Measurements from ENCODE around the gene SELENOM.
"Not testable (repeated sequence)": the region's sequence is repeated elsewhere in the genome, so short reads cannot be mapped to it uniquely, and the experiment has no call there.

The SELENOM gene

GRCh38 chr22:31073125-31073524 lies 34.2 kb downstream of the SELENOM start:
- DNase-seq, result not testable (repeated sequence)

DNA sequence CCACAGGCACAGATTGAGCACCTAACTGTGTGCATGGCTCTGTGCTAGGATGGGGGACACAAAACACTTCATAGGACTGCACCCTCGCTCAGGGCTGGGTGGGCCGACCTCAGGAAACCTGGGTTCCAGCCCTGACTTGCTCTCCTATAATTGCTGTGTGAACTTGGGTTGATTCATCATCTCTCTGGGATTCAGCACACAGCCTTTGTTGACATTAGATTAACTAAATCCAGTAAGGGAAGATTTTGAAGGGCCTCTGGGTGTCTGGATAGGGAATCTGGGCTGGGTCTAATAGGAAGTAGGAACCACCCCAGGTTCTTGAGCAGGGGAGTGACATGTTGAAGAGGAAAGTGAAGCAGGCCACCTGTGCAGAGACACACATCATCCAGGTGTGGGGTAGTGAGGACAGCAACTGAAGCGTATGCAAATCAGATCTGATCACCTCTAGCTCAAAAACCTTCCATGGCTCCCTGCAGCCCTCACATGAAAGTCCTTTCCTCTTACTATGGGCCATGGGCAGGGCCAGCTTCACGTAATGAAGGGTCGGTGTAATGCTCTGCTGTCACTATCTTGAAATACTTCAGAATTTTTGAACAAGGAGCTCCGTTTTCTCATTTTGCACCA lies 37.6 kb downstream of the SELENOM start:
- DNase-seq, result not testable (repeated sequence)

DNA sequence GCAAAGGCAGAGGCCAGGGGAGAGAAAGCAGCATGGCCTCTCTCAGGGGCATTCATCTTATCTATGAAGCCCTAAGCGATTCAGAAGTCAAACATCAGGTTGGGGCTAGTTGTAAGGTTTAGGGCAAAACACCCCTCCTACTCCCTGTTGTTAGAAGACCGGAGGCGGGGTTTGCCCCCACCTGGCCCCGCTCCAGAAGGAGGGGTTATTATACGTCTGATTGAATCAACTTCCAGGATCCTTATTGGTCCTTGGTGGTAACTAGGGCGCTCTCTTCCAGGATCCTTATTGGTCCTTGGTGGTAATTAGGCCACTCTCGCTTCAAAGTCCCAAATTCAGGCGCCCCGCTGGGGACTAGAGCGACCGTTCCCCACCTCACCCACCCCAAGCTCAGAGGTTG lies 38.4 kb downstream of the SELENOM start:
- no peak for DNase-seq

GRCh38 chr22:31064369-31064768 lies 43.0 kb downstream of the SELENOM start:
- DNase-seq, result no peak

- no peak for DNase-seq
Observed at GRCh38 chr22:31062566-31063230, 44.7 kb downstream of the SELENOM start.

DNA sequence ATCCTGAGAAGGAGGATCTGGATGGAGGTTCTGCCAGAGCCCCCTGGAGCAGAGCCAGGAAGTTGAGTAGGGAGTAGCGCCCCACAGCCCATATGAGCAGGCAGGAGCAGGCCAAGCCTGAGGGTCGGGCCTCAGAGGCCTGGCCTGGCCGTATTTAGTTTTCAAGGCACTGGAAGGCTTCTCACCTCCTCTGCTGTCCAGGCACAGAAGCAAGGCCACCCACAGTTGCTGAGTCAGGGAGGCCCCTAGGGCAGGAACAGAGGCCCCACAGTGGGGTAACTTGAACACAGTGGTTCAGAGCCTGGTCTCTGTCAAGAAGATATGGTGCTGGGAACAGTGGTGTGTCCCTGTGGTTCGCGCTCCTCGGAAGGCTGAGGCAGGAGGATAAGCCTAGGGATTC lies 47.7 kb downstream of the SELENOM start:
- not testable (repeated sequence) for DNase-seq

DNA sequence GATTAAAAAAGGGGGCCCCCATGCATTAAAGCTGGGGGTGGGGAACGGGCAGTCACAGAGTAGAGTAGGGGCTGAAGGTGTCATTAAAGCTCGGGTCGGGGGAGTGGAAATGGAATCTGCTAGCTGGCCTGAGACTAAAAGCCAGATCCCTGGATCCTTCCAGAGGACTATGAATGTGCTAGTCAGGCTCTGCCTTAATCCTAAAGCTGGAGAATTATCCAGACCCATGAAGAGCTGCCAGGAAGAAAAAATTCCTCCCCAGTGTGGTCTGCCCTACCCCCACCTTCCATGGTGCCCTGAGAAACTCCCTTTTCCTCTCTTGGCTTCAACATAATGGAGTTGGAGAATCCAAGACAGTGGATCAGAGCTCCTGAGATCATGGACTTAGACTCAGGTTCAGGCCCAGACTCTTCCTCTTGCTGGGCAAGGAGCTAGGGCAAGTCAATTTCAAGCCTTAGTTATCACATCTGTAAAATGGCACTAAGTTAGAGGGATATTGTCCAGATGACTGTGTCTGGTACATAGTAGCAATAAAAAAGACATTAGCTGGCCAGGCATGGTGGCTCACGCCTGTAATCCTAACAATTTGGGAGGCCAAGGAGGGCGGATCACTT lies 50.3 kb downstream of the SELENOM start:
- no peak for DNase-seq

DNA sequence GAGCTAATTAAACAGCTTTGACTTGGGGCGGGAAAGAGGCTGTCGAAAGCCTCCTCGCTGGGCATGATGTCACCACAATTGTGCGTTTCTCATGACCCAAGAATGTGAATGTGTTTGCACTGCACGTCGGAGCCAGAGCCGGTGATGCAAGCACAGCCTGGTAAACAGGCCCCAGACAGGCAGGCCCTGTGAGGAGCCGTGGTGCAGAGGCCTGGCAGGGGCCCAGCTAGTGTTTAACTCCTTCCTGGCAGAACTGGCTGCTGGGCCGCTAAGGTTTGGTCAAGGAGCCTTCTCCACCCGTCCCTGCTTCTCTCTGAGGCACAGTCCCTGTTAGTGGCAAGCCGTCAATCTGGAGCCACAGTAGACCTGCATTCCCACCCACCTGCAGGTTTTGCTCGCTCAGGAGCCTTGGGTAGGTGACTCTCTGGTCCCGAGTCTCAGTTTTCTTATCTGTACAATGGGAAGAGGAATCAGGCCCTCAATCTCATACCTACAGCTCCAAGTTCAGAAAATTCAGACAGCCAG lies 51.7 kb downstream of the SELENOM start:
- DNase-seq, result peak; percentile 47

DNA sequence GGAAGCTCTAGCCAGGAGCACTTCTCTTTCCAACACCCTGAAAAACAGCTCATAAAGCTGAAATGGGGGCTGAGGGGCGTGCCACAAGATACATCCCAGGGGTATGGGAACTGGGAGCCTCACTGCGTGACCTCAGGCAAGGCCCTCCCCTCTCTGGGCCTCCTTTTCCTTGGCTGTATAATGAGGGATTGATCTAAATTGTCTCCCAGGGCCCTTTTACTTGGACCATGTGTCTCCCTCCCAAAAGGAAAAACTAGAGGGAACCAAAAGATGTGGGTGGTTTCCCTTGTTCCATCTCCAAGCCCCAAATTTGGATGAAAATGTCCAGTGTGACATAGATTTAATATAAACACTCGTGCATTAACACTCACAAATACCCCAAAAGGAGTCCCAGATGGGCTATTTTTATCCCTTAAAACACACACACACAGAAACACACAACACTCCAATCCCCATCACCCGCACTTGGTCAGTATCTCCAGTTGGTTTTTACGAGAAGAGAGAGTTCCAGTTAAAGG lies 52.2 kb downstream of the SELENOM start:
- DNase-seq, result no peak
